Ovary (tissue), 3 donors: ENCODE results near the gene MYO1E.

Experiments used
- CTCF ChIP-seq, 3 donors: fragments of 450-650 bp in 2 of 3; fragments of 200-600 bp in 1 of 3; IDR thresholded peaks; one replicate each; pipeline versions ENCODE4 v1.5.1 to v1.8.0; 2016 to 2022; ENCODE audit warnings: antibody characterized with exemption in 3 of 3, mild to moderate bottlenecking in 1 of 3
- EP300 ChIP-seq: sonication (generic); formaldehyde crosslinking; IDR thresholded peaks from one replicate; pipeline ENCODE4 v1.6.1; 2017; ENCODE audit warnings: antibody characterized with exemption
- donor health status: DM: no; HTN: no; CAD: no.

- TF ChIP-seq EP300 (no peak), CTCF (IDR thresholded peaks at IDR 0.05) (no peak)
These were observed 18.1 kb downstream of the MYO1E start for GRCh38 chr15:59354417-59355031.
